ENCODE data around the gene C3.

Gene C3

DNA sequence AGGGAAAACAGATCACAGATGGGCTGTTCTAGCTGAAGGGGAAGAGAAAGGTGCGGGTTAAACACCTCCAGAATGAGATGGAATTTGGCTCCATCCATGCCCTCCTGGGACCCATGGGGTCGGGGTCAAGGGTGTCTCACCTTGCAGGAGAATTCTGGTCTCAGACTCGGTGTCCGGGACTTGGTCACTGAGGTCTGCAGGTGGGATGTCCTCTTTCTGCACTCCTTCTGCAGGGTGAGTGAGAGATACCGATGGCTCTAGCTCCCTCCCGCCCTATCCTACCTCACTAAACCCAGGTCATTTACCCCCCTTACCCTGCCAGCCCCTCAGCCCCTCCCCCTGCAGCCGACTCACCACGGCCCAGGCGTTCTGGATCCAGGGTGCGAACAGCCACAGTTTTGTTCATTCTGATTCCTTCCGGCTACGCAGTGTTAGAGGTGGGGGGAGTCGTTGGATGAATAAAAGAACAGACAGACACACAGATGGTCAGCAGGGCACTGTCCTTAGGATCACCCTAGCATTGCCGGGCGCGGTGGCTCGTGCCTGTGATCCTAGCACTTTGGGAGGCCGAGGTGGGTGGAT lies 24.1 kb downstream of the C3 start:
- no peaks in the 10 kb centered on the region for H3K36me3 ChIP-seq
- peaks cover 16% of the 10 kb centered on the region for H3K27me3 ChIP-seq (ENCODE audit: insufficient read depth, low read depth, severe bottlenecking)
- H3K9me3 ChIP-seq (ENCODE audit: severe bottlenecking), result peaks cover 5% of the 10 kb centered on the region
- DNase-seq, result no peak
- no peak overlapping the region for H3K4me3 ChIP-seq (ENCODE audit: low read depth, low read length)
- H3K27ac ChIP-seq, result no peak overlapping the region
- TF ChIP-seq CTCF (IDR thresholded peaks at IDR 0.05; ENCODE audit: low read depth, low read length), result no peak

DNA sequence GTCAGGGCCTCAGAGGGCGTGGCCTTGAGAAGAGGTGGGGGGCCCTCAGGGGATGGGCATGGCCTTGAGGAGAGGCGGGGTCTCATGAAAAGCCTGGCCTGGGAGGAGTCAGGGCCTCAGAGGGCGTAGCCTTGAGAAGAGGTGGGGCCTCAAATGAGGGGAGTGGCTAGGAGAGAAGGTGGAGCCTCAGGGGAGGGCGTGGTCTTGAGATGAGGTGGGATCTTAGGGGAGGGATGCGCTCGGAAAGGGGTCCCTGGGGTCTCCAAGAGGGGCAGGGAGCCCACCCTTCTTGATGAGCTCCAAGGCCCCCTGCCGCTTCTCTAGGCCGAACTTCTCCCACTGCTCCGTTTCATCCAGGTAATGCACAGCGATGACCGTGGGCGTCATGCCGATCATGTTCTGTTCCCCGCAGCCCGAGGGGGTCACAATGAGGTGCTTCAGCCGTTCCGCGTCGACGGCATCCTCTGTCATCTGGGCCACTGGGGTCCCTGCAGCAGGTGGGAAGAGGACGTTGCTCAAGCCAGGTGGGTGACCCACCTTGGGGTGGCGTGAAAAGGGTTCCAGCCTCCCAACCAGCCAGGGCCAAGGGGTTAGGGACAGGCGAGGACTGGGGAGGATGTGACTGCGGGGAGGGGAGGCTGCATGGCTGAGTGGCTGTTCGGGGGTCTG lies 26.2 kb downstream of the C3 start:
- Histone ChIP-seq H3K36me3 (no peaks in the 10 kb centered on the region), H3K27ac (no peak overlapping the region), H3K9me3 (ENCODE audit: severe bottlenecking) (peaks cover 5% of the 10 kb centered on the region), H3K27me3 (ENCODE audit: insufficient read depth, low read depth, severe bottlenecking) (peaks cover 17% of the 10 kb centered on the region), H3K4me3 (ENCODE audit: low read depth, low read length) (no peak overlapping the region)
- TF ChIP-seq CTCF (IDR thresholded peaks at IDR 0.05; ENCODE audit: low read depth, low read length), result no peak
- DNase-seq, result no peak

- no peak overlapping the region for H3K27ac ChIP-seq
- H3K36me3 ChIP-seq, result no peaks in the 10 kb centered on the region
- DNase-seq, result no peak
- peaks cover 17% of the 10 kb centered on the region for H3K27me3 ChIP-seq (ENCODE audit: insufficient read depth, low read depth, severe bottlenecking)
- no peak overlapping the region for H3K4me3 ChIP-seq (ENCODE audit: low read depth, low read length)
- TF ChIP-seq CTCF (IDR thresholded peaks at IDR 0.05; ENCODE audit: low read depth, low read length), result no peak
- peaks cover 8% of the 10 kb centered on the region for H3K9me3 ChIP-seq (ENCODE audit: severe bottlenecking)
Observed at GRCh38 chr19:6693681-6694080, 26.8 kb downstream of the C3 start.

DNA sequence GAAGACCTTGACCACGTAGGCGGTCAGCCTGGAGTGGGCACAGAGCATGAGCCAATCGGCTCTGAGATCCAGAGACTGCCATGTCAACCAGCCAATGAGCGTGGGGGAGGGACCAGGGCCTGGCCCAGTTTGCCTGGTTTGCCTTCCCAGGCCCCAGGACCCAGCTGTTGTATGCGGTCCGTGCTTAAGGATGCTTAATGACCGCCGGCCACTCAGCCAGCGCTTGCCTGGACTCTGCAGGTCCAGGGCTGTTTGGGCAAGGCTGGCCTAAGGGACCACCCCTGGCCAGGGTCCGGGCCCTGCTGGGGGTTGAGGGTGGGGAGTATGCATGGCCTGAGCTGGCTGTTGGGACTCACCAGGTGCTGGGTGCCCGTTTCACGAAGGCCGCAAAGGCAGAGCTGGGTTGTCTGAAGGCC lies 27.4 kb downstream of the C3 start:
- TF ChIP-seq CTCF (IDR thresholded peaks at IDR 0.05; ENCODE audit: low read depth, low read length), result no peak
- H3K9me3 ChIP-seq (ENCODE audit: severe bottlenecking), result peaks cover 11% of the 10 kb centered on the region
- no peak overlapping the region for H3K27ac ChIP-seq
- no peak for DNase-seq
- H3K36me3 ChIP-seq, result no peaks in the 10 kb centered on the region
- peaks cover 17% of the 10 kb centered on the region for H3K27me3 ChIP-seq (ENCODE audit: insufficient read depth, low read depth, severe bottlenecking)
- no peak overlapping the region for H3K4me3 ChIP-seq (ENCODE audit: low read depth, low read length)

DNA sequence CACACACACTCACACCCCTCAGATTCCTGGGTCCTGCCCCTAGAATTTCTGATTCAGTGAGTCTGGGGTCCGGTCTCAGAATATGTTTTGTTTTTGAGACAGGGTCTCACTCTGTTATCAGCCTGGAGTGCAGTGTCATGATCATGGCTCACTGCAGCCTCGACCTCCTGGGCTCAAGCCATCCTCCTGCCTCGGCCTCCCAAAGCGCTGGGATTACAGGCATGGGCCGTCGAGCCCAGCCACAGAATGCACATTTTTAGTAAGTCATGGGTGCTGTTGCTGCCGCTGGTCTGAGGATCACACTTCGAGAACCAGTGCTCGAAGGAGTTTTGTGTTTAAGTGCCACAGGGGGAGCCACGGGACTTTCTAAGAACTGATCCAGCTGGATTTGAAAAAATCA lies 28.4 kb downstream of the C3 start:
- DNase-seq, result no peak
- no peak overlapping the region for H3K27ac ChIP-seq
- peaks cover 12% of the 10 kb centered on the region for H3K27me3 ChIP-seq (ENCODE audit: insufficient read depth, low read depth, severe bottlenecking)
- H3K4me3 ChIP-seq (ENCODE audit: low read depth, low read length), result no peak overlapping the region
- peaks cover 11% of the 10 kb centered on the region for H3K9me3 ChIP-seq (ENCODE audit: severe bottlenecking)
- no peaks in the 10 kb centered on the region for H3K36me3 ChIP-seq
- no peak for TF ChIP-seq CTCF (IDR thresholded peaks at IDR 0.05; ENCODE audit: low read depth, low read length)

DNA sequence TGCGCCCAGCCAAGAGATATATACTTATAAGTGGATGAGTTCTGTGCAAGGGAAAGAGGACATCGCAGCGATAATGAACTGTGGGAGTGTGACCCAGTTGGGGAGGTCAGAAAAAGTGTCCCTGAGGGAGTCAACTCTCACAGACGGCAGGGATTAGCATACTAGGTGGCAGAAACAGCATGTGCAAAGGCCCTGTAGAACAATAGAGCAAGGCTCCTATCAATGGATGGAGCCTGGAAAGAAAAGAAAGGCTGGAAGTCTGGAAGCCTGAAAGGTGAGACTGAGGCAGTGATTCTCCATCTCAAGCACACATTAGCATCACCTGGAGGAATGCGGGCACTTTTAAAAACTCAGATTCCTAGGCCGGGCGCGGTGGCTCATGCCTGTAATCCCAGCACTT lies 29.1 kb downstream of the C3 start:
- H3K36me3 ChIP-seq, result no peaks in the 10 kb centered on the region
- no peak overlapping the region for H3K4me3 ChIP-seq (ENCODE audit: low read depth, low read length)
- H3K27ac ChIP-seq, result no peak overlapping the region
- peaks cover 18% of the 10 kb centered on the region for H3K27me3 ChIP-seq (ENCODE audit: insufficient read depth, low read depth, severe bottlenecking)
- no peak for DNase-seq
- TF ChIP-seq CTCF (IDR thresholded peaks at IDR 0.05; ENCODE audit: low read depth, low read length), result no peak
- H3K9me3 ChIP-seq (ENCODE audit: severe bottlenecking), result peaks cover 11% of the 10 kb centered on the region
